ENCODE results near the gene PLCH2. TPM values are rescaled to one million over a fixed set of nuclear protein-coding genes. Genes with fewer than 3 reads are reported as not detected.

The PLCH2 gene
- total and polyA plus RNA-seq, 2 donors (not counting 3 experiments of a cell fraction or from before 2014, with no cell fraction given) = 0.19 to 0.31 TPM

DNA sequence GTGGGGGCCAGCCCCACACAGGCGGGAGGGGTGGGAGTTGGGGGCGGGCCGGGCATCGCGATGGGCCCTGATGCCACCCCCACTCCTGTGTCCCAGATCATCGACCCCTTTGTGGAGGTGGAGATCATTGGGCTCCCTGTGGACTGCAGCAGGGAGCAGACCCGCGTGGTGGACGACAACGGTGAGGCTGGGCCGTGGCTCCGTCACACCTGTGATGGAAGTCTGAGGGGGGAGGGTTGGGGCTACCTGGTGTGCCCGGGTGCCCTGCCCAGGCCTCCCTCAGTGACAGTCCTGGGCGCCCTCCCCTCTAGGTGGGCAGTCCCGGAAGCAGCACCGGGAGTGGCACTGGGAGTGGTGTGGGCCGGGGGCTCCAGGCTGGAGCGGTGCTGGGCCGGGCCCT lies 22.6 kb downstream of the PLCH2 start:
- POLR2A ChIA-PET = no interaction called here
- no TSS peak for BruUV-seq (replicated peaks)
- FAIRE-seq = no peak

More for the DNA sequence above, 22.6 kb downstream of the PLCH2 start:
- no peaks in the 10 kb centered on the region for H3K27me3 ChIP-seq (ENCODE audit: control insufficient read depth in 2 of 2, insufficient read depth in 2 of 2, low read length in 2 of 2)
- no peaks in the 10 kb centered on the region for H4K20me1 ChIP-seq (replicated peaks; ENCODE audit: control insufficient read depth, extremely low read depth, insufficient read depth, low read length)
- no peaks in the 10 kb centered on the region for H3K36me3 ChIP-seq (ENCODE audit: control insufficient read depth in 2 of 2, extremely low read depth in 1 of 2, insufficient read depth in 2 of 2, low read length in 2 of 2)
- TF ChIP-seq POLR2AphosphoS5 (IDR thresholded peaks at IDR 0.05; ENCODE audit: insufficient read depth, low read depth, low read length) = no peak
- TF ChIP-seq GATA2 (IDR thresholded peaks at IDR 0.05; ENCODE audit: insufficient read depth, insufficient read length, low read depth, low read length) = no peak
- TF ChIP-seq MYC (IDR thresholded peaks at IDR 0.05; ENCODE audit: low read depth, low read length) = no peak
- no peak for TF ChIP-seq JUN (IDR thresholded peaks at IDR 0.05; ENCODE audit: borderline replicate concordance, insufficient read depth, insufficient read length, low read depth)
- TF ChIP-seq CTCF (IDR thresholded peaks at IDR 0.05; ENCODE audit: extremely low read depth in 1 of 2, insufficient read depth in 1 of 2, low read depth in 1 of 2, low read length in 2 of 2) = no peak
- no peak for TF ChIP-seq FOS (IDR thresholded peaks at IDR 0.05; ENCODE audit: borderline replicate concordance, insufficient read depth, low read length)
- H2AFZ ChIP-seq (ENCODE audit: low read depth, low read length) = no peak overlapping the region
- H3K4me1 ChIP-seq (ENCODE audit: control insufficient read depth, extremely low read depth, insufficient read depth, low read length) = no peaks in the 10 kb centered on the region
- H3K9me1 ChIP-seq (replicated peaks; ENCODE audit: control insufficient read depth, extremely low read depth, insufficient read depth, low read length) = no peaks in the 10 kb centered on the region
- dilution Hi-C loops (cut with MboI; ENCODE audit: extremely low pct_ligation_motif_present, low sequenced_read_pairs) (no loop called here), intact Hi-C loops (cut with micrococcal nuclease) (no loop called here)
- no peak overlapping the region for H3K9ac ChIP-seq (replicated peaks; ENCODE audit: extremely low read depth, insufficient read depth, low read length)
- H3K27ac ChIP-seq (ENCODE audit: insufficient read depth, low read depth, low read length) = no peak overlapping the region
- H3K9me3 ChIP-seq (replicated peaks; ENCODE audit: control insufficient read depth, insufficient read depth, low read length) = no peaks in the 10 kb centered on the region
- CTCF ChIA-PET = no interaction called here
- no peak overlapping the region for H3K4me2 ChIP-seq (ENCODE audit: insufficient read depth, low read length)
- no peak for DNase-seq (ENCODE audit: low read depth, low spot score)
- H3K79me2 ChIP-seq (ENCODE audit: control insufficient read depth, insufficient read depth, low read length) = no peaks in the 10 kb centered on the region
- no peak overlapping the region for H3K4me3 ChIP-seq (replicated peaks in 1 of 3; ENCODE audit: insufficient read depth in 1 of 3, low read depth in 1 of 3, low read length in 3 of 3)

Data from endothelial cell of umbilical vein (primary cell).